A549 (cell line): ENCODE measurements around the gene IQGAP2. TPM values are rescaled to one million over a fixed set of nuclear protein-coding genes. Genes with fewer than 3 reads are reported as not detected.

Experiments used
- ATAC-seq, 2 experiments: fragments of 200-7000 bp in 1 of 2; fragments of >200 bp in 1 of 2; cut with Nextera tagmentation in 1 of 2; cut with Tn5 transposase in 1 of 2; 3 replicates each; pipeline versions ENCODE4 v1.8.0 to v1.9.1; 2018 to 2020; ENCODE audit warnings: mild to moderate bottlenecking in 1 of 2, moderate library complexity in 1 of 2
- CTCF ChIA-PET: fragments of 300-600 bp; sonication (Branson Sonifier 250); formaldehyde crosslinking; extraction: SDS; loops from one replicate; lab custom pipeline; 2021; ENCODE audit warnings: antibody characterized with exemption, inconsistent platforms; lab: Yijun Ruan, JAX
- POLR2A ChIA-PET: fragments of 350-600 bp; formaldehyde crosslinking; extraction: SDS; loops from one replicate; lab custom pipeline; 2021; ENCODE audit warnings: antibody characterized with exemption, inconsistent platforms; lab: Yijun Ruan, JAX
- DNase-seq, 2 experiments: peaks; one replicate each; pipeline versions ENCODE4 v3.0.0 to v3.0.0-alpha.2; 2011 to 2016; ENCODE audit warnings: low read depth in 1 of 2, low spot score in 1 of 2
- FAIRE-seq: peaks from 2 replicates; lab custom pipeline; 2011; peaks lifted over from hg19 to GRCh38; lab: Jason Lieb, UNC
- H3K27ac ChIP-seq, 2 experiments: fragments of >200 bp; sonication (Bioruptor Twin); formaldehyde crosslinking; 3 replicates each; pipeline ENCODE4 v1.5.1; 2016 to 2017
- H3K4me1 ChIP-seq: fragments of >200 bp; sonication (Bioruptor Twin); formaldehyde crosslinking; 3 replicates; pipeline ENCODE4 v1.6.1; 2016
- H3K4me2 ChIP-seq: fragments of >200 bp; sonication (Bioruptor Twin); formaldehyde crosslinking; 3 replicates; pipeline ENCODE4 v1.6.1; 2016
- H3K4me3 ChIP-seq: fragments of >200 bp; sonication (Bioruptor Twin); formaldehyde crosslinking; 3 replicates; pipeline ENCODE4 v1.5.1; 2016
- H3K9me3 ChIP-seq: fragments of >200 bp; sonication (Bioruptor Twin); formaldehyde crosslinking; 3 replicates; pipeline ENCODE4 v1.6.1; 2016
- BHLHE40 ChIP-seq: IDR thresholded peaks from 2 replicates; pipeline ENCODE4 v1.6.1; 2012; ENCODE audit warnings: low read depth, low read length, inconsistent platforms
- CBX2 ChIP-seq: fragments of 200-600 bp; sonication (generic); IDR thresholded peaks from 2 replicates; pipeline ENCODE4 v1.6.1; 2016; ENCODE audit warnings: low read depth, mild to moderate bottlenecking, borderline replicate concordance
- EHF ChIP-seq: fragments of 250-450 bp; sonication (Bioruptor Pico); IDR thresholded peaks from 2 replicates; pipeline ENCODE4 v1.5.0; 2020; ENCODE audit warnings: mild to moderate bottlenecking
- FOSB ChIP-seq: fragments of 250-450 bp; sonication (Bioruptor Pico); IDR thresholded peaks from 2 replicates; pipeline ENCODE4 v1.5.0; 2020; ENCODE audit warnings: mild to moderate bottlenecking, moderate library complexity
- GATA3 ChIP-seq: IDR thresholded peaks from 2 replicates; pipeline ENCODE4 v1.6.1; 2012; ENCODE audit warnings: borderline replicate concordance
- HDAC2 ChIP-seq: fragments of 200-600 bp; sonication (generic); IDR thresholded peaks from 2 replicates; pipeline ENCODE4 v1.6.1; 2016
- HEYL ChIP-seq: fragments of 250-450 bp; sonication (Bioruptor Pico); IDR thresholded peaks from 2 replicates; pipeline ENCODE4 v1.8.0; 2021; ENCODE audit warnings: mild to moderate bottlenecking, moderate library complexity
- HOXA7 ChIP-seq: fragments of 250-450 bp; sonication (Bioruptor Pico); IDR thresholded peaks from 2 replicates; pipeline ENCODE4 v1.5.0; 2020; ENCODE audit warnings: mild to moderate bottlenecking, moderate library complexity
- JUN ChIP-seq, 2 experiments: fragments of >200 bp; sonication (Bioruptor Twin); formaldehyde crosslinking; IDR thresholded peaks; 2 replicates in 1 of 2; 3 replicates in 1 of 2; pipeline ENCODE4 v1.6.1; 2016 to 2017
- JUNB ChIP-seq: fragments of >200 bp; sonication (Bioruptor Twin); formaldehyde crosslinking; IDR thresholded peaks from 2 replicates; pipeline ENCODE4 v1.6.1; 2016
- KDM1A ChIP-seq: fragments of 200-600 bp; sonication (generic); IDR thresholded peaks from 2 replicates; pipeline ENCODE4 v1.6.1; 2016; ENCODE audit warnings: low read depth, mild to moderate bottlenecking
- KDM5A ChIP-seq: fragments of 200-600 bp; sonication (generic); IDR thresholded peaks from 2 replicates; pipeline ENCODE4 v1.6.1; 2016; ENCODE audit warnings: antibody characterized with exemption, mild to moderate bottlenecking
- MYC ChIP-seq: IDR thresholded peaks from 2 replicates; pipeline ENCODE4 v1.6.1; 2012; ENCODE audit warnings: mild to moderate bottlenecking, inconsistent platforms, low read length, improper control_type of control experiment, borderline replicate concordance
- PHF8 ChIP-seq: fragments of 200-600 bp; sonication (generic); IDR thresholded peaks from 2 replicates; pipeline ENCODE4 v1.6.1; 2016; ENCODE audit warnings: low read depth, mild to moderate bottlenecking, antibody characterized with exemption, moderate library complexity, borderline replicate concordance
- POLR2A ChIP-seq: IDR thresholded peaks from 2 replicates; pipeline ENCODE4 v1.6.1; 2012; ENCODE audit warnings: mild to moderate bottlenecking, low read length
- RARB ChIP-seq: fragments of 250-450 bp; sonication (Bioruptor Pico); IDR thresholded peaks from 2 replicates; pipeline ENCODE4 v1.8.0; 2021; ENCODE audit warnings: mild to moderate bottlenecking, moderate library complexity
- RNF2 ChIP-seq: fragments of 200-600 bp; sonication (generic); IDR thresholded peaks from 2 replicates; pipeline ENCODE4 v1.6.1; 2016; ENCODE audit warnings: low read depth, mild to moderate bottlenecking, antibody characterized with exemption, moderate library complexity, borderline replicate concordance
- TFCP2L1 ChIP-seq: fragments of 250-450 bp; sonication (Bioruptor Pico); IDR thresholded peaks from 2 replicates; pipeline ENCODE4 v1.5.0; 2021; ENCODE audit warnings: mild to moderate bottlenecking
- ZC3H11A ChIP-seq: fragments of 450-650 bp; IDR thresholded peaks from 2 replicates; pipeline ENCODE4 v1.6.1; 2014; ENCODE audit warnings: antibody characterized with exemption, mild to moderate bottlenecking
- ZFP36 ChIP-seq: fragments of 450-650 bp; IDR thresholded peaks from 2 replicates; pipeline ENCODE4 v1.6.1; 2014; ENCODE audit warnings: borderline replicate concordance; ENCODE audit not compliant: partially characterized antibody
- WGBS: methylation state at CpG from one replicate; pipeline ENCODE4 v1.1.6; 2017; ENCODE audit errors: missing lambda C conversion rate; 5-methylcytosine and 5-hydroxymethylcytosine counted together
- polyA plus RNA-seq, 4 experiments: library from polyadenylated mRNA; depleted of rRNA in 3 of 4; stranded (reverse); fragments of >200 nt; fragmentation: RNase III in 1 of 4; extraction: RNeasy Plus Mini Kit Qiagen cat#74134 plus additional on column Dnase treatment in 1 of 4; gene quantifications; 2 replicates in 3 of 4; 3 replicates in 1 of 4; pipeline ENCODE4 v1.2.3, GENCODE V29; 2011 to 2017
- TF ChIP-seq, protein P1 (sequence below): fragments of 150-350 bp; IDR thresholded peaks from 2 replicates; pipeline ENCODE4 v1.6.1; 2014; ENCODE audit warnings: low read depth, mild to moderate bottlenecking, low read length
- TF ChIP-seq, protein P2 (sequence below): fragments of >200 bp; sonication (Bioruptor Twin); formaldehyde crosslinking; IDR thresholded peaks from 3 replicates; pipeline ENCODE4 v1.5.1; 2016

Gene IQGAP2
- polyA plus RNA-seq, 2 of the 4 experiments (the other 2 are of a cell fraction) = 5.3 to 10.1 TPM

DNA sequence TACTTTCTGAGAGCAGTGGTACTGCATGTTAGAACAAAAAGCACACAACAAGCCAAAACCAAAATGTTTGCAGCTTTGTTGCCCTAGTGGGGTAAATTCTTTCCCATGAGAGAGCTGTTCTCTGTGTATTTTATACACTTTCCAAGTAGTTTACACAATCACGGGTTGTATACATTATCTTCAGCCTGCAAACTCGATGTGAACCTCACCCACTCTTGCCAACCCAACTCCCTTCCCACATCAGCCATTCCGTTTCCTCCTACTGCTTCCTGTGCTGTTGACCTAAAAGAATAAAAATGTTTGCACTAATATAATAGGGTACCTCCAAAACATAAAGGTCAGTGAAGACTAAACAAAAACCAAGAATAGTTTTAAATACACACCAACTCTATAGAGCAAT lies 47.0 kb downstream of the IQGAP2 start:
- FAIRE-seq (no peak), ATAC-seq (no peak), DNase-seq (no peak)
- Histone ChIP-seq H3K27ac (no peak overlapping the region), H3K4me1 (no peaks in the 10 kb centered on the region), H3K4me3 (no peak overlapping the region), H3K4me2 (no peak overlapping the region), H3K9me3 (no peaks in the 10 kb centered on the region)
- ChIA-PET POLR2A (no interaction called here), CTCF (interaction anchor here (1.3 to 2.5 kb wide), 2 partner anchors 18 to 48 kb away, joined by 4 to 12 read pairs; partner anchors contain the start of gene IQGAP2)
- TF ChIP-seq EHF (CRISPR knock-in tag) (no peak), JUN (IDR thresholded peaks at IDR 0.05) (no peak), FOSB (CRISPR knock-in tag) (no peak), RNF2 (no peak)
- 17% methylated on average over 3 of the region's 3 CpGs for WGBS

DNA sequence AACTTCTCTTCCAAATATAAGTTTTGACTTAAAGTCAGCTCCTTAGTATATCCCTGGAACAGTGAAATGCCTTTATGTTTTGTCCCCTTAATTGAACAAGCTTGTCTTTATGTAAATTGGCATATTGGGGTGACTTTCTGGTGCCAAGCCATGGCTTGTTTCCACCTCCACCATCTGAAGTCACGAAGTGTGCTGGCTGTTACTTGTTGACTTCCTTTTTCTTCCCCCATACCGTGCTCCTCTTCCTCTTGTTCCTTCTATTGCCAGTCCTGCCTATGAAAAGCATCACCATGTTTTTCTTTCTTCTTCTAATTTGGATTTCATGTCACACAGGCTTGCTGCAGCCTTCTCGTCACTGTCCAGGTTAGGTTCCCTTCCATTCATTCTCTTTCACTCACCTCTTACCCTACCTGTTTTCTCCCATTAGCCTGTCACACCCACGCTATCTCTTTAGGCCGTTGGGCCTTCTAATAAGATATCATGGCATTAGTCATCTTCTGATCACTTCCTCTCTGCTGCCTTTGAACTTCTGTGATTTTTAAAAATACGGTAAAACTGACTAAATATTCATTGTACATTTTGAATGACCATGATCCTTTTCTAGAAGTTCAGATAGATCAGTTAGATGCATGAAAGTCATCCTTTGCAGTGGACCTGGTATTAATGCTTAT lies 48.1 kb downstream of the IQGAP2 start:
- CTCF ChIA-PET = interaction anchor here (2.5 kb wide), 1 partner anchor 17 kb away, joined by 12 read pairs; no protein-coding TSS in a partner anchor
- H3K9me3 ChIP-seq = no peaks in the 10 kb centered on the region
- no peak for DNase-seq
- WGBS = 64% methylated on average over 6 of the region's 6 CpGs
- no peak overlapping the region for H3K27ac ChIP-seq
- POLR2A ChIA-PET = no interaction called here
- TF ChIP-seq JUNB (no peak), TFCP2L1 (no peak), KDM5A (no peak), HEYL (no peak), EHF (CRISPR knock-in tag) (no peak), MYC (no peak), HDAC2 (no peak), ZFP36 (no peak)
- no peak overlapping the region for H3K4me3 ChIP-seq
- ATAC-seq = no peak
- H3K4me1 ChIP-seq = 0 out of 3 replicates have a peak, but pooled peaks cover 2% of the 10 kb centered on the region
- H3K4me2 ChIP-seq = no peak overlapping the region
- no peak for FAIRE-seq

DNA sequence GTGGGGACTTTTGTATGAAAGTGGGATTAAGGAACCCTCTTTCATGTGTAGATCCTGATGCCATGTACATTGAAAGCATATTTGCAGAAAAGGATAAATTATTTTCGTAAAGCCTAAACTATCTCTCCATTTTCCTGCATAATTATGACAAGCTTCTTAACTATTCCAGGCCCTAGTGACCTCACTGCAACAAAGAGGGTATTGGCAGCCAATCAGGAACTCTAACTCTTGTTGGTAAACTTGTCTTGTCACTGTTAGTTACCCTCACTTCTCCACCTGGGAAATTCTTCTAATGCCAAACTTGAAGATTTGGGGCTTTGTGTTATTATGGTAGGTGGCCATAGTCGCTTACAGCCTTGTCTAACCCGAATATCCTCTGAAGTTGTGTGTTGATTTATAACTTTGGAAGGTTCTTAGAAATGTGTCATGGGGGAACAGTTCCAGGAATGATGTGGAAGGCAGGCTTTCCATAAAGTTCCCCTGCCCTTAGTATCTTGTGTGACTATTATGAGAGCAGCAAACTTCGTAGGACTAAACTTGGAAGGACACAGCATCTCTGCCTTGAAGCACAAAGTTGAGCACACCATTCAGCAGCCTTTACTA lies 52.5 kb downstream of the IQGAP2 start:
- no peak overlapping the region for H3K4me2 ChIP-seq
- TF ChIP-seq, protein P1, sequence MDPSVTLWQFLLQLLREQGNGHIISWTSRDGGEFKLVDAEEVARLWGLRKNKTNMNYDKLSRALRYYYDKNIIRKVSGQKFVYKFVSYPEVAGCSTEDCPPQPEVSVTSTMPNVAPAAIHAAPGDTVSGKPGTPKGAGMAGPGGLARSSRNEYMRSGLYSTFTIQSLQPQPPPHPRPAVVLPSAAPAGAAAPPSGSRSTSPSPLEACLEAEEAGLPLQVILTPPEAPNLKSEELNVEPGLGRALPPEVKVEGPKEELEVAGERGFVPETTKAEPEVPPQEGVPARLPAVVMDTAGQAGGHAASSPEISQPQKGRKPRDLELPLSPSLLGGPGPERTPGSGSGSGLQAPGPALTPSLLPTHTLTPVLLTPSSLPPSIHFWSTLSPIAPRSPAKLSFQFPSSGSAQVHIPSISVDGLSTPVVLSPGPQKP = no peak
- TF ChIP-seq CBX2 (no peak), GATA3 (no peak), HEYL (no peak), HOXA7 (CRISPR knock-in tag) (no peak), KDM1A (no peak), BHLHE40 (no peak), RARB (CRISPR knock-in tag) (no peak), KDM5A (no peak), ZC3H11A (no peak), POLR2A (no peak), PHF8 (no peak)
- TF ChIP-seq, protein P2, sequence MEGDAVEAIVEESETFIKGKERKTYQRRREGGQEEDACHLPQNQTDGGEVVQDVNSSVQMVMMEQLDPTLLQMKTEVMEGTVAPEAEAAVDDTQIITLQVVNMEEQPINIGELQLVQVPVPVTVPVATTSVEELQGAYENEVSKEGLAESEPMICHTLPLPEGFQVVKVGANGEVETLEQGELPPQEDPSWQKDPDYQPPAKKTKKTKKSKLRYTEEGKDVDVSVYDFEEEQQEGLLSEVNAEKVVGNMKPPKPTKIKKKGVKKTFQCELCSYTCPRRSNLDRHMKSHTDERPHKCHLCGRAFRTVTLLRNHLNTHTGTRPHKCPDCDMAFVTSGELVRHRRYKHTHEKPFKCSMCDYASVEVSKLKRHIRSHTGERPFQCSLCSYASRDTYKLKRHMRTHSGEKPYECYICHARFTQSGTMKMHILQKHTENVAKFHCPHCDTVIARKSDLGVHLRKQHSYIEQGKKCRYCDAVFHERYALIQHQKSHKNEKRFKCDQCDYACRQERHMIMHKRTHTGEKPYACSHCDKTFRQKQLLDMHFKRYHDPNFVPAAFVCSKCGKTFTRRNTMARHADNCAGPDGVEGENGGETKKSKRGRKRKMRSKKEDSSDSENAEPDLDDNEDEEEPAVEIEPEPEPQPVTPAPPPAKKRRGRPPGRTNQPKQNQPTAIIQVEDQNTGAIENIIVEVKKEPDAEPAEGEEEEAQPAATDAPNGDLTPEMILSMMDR = no peak
- TF ChIP-seq, all 56 proteins: peak for 0
- FAIRE-seq (no peak), DNase-seq (no peak), ATAC-seq (no peak)
- WGBS = 59% methylated on average over 4 of the region's 4 CpGs
- no peak overlapping the region for H3K4me3 ChIP-seq
- CTCF ChIA-PET = interaction anchor here (0.8 kb wide), 1 partner anchor 319 kb away, joined by 3 read pairs; no protein-coding TSS in a partner anchor
- POLR2A ChIA-PET = no interaction called here
- H3K27ac ChIP-seq = no peak overlapping the region; a peak in 1 of 6 replicates
- peaks cover 23% of the 10 kb centered on the region for H3K4me1 ChIP-seq
- H3K9me3 ChIP-seq = no peaks in the 10 kb centered on the region
